ENCODE results near the gene SORCS2.

SORCS2 gene

GRCh38 chr4:7582313-7583097 lies 390.2 kb downstream of the SORCS2 start:
- H3K4me1 ChIP-seq (ENCODE audit: control insufficient read depth, low read length) = no peaks in the 10 kb centered on the region
- H3K9me3 ChIP-seq (ENCODE audit: control insufficient read depth, insufficient read depth, low read length) = peaks cover 12% of the 10 kb centered on the region; the same call in 1 of the 2 replicates
- H3K27ac ChIP-seq (ENCODE audit: low read depth, low read length) = no peak overlapping the region
- no peak overlapping the region for H3K4me3 ChIP-seq (ENCODE audit: low read length)
- H3K4me2 ChIP-seq (ENCODE audit: low read length) = no peak overlapping the region
- H3F3A ChIP-seq (ENCODE audit: control insufficient read depth, insufficient read depth) = no peaks in the 10 kb centered on the region
- no peaks in the 10 kb centered on the region for H3K9me2 ChIP-seq (replicated peaks; ENCODE audit: control insufficient read depth, low read length)
- H3K79me2 ChIP-seq (ENCODE audit: control insufficient read depth, low read length) = no peaks in the 10 kb centered on the region
- no peaks in the 10 kb centered on the region for H4K20me1 ChIP-seq (ENCODE audit: control insufficient read depth, insufficient read depth, low read depth, low read length)
- TF ChIP-seq CTCF (IDR thresholded peaks at IDR 0.05; ENCODE audit: low read depth, low read length, poor library complexity, severe bottlenecking) = no peak
- no peak for TF ChIP-seq EZH2phosphoT487 (IDR thresholded peaks at IDR 0.05; ENCODE audit: borderline replicate concordance, low read length)
- H3K36me3 ChIP-seq (ENCODE audit: control insufficient read depth, low read length) = no peaks in the 10 kb centered on the region
- H3K27me3 ChIP-seq (ENCODE audit: control insufficient read depth, low read length) = no peaks in the 10 kb centered on the region

- H4K20me1 ChIP-seq (ENCODE audit: control insufficient read depth, insufficient read depth, low read depth, low read length) = no peaks in the 10 kb centered on the region
- TF ChIP-seq CTCF (IDR thresholded peaks at IDR 0.05; ENCODE audit: low read depth, low read length, poor library complexity, severe bottlenecking) (no peak), EZH2phosphoT487 (IDR thresholded peaks at IDR 0.05; ENCODE audit: borderline replicate concordance, low read length) (no peak)
- H3K9me3 ChIP-seq (ENCODE audit: control insufficient read depth, insufficient read depth, low read length) = no peaks in the 10 kb centered on the region
- no peaks in the 10 kb centered on the region for H3K79me2 ChIP-seq (ENCODE audit: control insufficient read depth, low read length)
- H3K4me1 ChIP-seq (ENCODE audit: control insufficient read depth, low read length) = no peaks in the 10 kb centered on the region
- no peak overlapping the region for H3K27ac ChIP-seq (ENCODE audit: low read depth, low read length)
- H3K36me3 ChIP-seq (ENCODE audit: control insufficient read depth, low read length) = no peaks in the 10 kb centered on the region
- H3K27me3 ChIP-seq (ENCODE audit: control insufficient read depth, low read length) = no peaks in the 10 kb centered on the region
- H3K9me2 ChIP-seq (replicated peaks; ENCODE audit: control insufficient read depth, low read length) = no peaks in the 10 kb centered on the region
- H3F3A ChIP-seq (ENCODE audit: control insufficient read depth, insufficient read depth) = no peaks in the 10 kb centered on the region
- H3K4me3 ChIP-seq (ENCODE audit: low read length) = no peak overlapping the region
- H3K4me2 ChIP-seq (ENCODE audit: low read length) = no peak overlapping the region
Observed at GRCh38 chr4:7584098-7584497, 391.8 kb downstream of the SORCS2 start.

GRCh38 chr4:7584606-7585159 lies 392.3 kb downstream of the SORCS2 start:
- no peak overlapping the region for H3K4me3 ChIP-seq (ENCODE audit: low read length)
- no peak overlapping the region for H3K27ac ChIP-seq (ENCODE audit: low read depth, low read length)
- no peaks in the 10 kb centered on the region for H3K4me1 ChIP-seq (ENCODE audit: control insufficient read depth, low read length)
- no peaks in the 10 kb centered on the region for H3K9me2 ChIP-seq (replicated peaks; ENCODE audit: control insufficient read depth, low read length)
- no peaks in the 10 kb centered on the region for H3K9me3 ChIP-seq (ENCODE audit: control insufficient read depth, insufficient read depth, low read length)
- no peak overlapping the region for H3K4me2 ChIP-seq (ENCODE audit: low read length)
- H4K20me1 ChIP-seq (ENCODE audit: control insufficient read depth, insufficient read depth, low read depth, low read length) = no peaks in the 10 kb centered on the region
- no peaks in the 10 kb centered on the region for H3K36me3 ChIP-seq (ENCODE audit: control insufficient read depth, low read length)
- no peaks in the 10 kb centered on the region for H3K79me2 ChIP-seq (ENCODE audit: control insufficient read depth, low read length)
- TF ChIP-seq CTCF (IDR thresholded peaks at IDR 0.05; ENCODE audit: low read depth, low read length, poor library complexity, severe bottlenecking) = no peak
- no peak for TF ChIP-seq EZH2phosphoT487 (IDR thresholded peaks at IDR 0.05; ENCODE audit: borderline replicate concordance, low read length)
- no peaks in the 10 kb centered on the region for H3K27me3 ChIP-seq (ENCODE audit: control insufficient read depth, low read length)
- H3F3A ChIP-seq (ENCODE audit: control insufficient read depth, insufficient read depth) = no peaks in the 10 kb centered on the region

Measured in DOHH2 (cell line).